Measurements from ENCODE around the gene CARD8. TPM values are rescaled to one million over a fixed set of nuclear protein-coding genes. Genes with fewer than 3 reads are reported as not detected.
A peak's percentile ranks its signal among the peaks of the same experiment; 100 is the strongest.
"Not testable (repeated sequence)": the region's sequence is repeated elsewhere in the genome, so short reads cannot be mapped to it uniquely, and the experiment has no call there.

Gene CARD8
- total RNA-seq, 1 donor from 2014 or later = 110 TPM

DNA sequence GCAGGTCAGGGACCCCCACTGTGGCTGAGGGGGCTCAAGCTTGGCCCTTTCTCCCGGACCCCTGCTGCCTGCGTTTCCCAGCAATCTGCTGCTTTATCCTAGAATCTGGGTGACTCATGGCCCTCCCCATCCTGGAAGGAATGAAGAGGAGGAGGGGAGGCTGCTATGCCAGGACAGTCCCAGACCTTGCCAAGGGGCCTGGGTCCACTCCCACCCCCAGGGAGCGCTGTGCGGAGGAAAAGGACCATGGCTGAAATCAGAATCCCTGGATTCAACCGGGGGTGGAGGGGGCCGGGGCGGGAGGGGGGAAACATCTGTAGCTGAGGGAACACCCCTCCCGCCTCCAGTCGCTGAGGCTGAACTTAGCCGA is 34.7 kb upstream of the CARD8 start:
- Mint-ChIP-seq H3K27me3 (ENCODE audit: low read depth) (no peaks in the 10 kb centered on the region), H3K36me3 (ENCODE audit: low read depth) (no peaks in the 10 kb centered on the region), H3K4me1 (ENCODE audit: low read depth) (peaks cover 3% of the 10 kb centered on the region), H3K9me3 (no peaks in the 10 kb centered on the region), H3K4me3 (ENCODE audit: low read depth) (peak overlapping the region; percentile 76), H3K27ac (no peak overlapping the region)
- DNase-seq (ENCODE audit: low spot score) = no peak
- intact Hi-C loops (cut with micrococcal nuclease) = no loop called here

DNA sequence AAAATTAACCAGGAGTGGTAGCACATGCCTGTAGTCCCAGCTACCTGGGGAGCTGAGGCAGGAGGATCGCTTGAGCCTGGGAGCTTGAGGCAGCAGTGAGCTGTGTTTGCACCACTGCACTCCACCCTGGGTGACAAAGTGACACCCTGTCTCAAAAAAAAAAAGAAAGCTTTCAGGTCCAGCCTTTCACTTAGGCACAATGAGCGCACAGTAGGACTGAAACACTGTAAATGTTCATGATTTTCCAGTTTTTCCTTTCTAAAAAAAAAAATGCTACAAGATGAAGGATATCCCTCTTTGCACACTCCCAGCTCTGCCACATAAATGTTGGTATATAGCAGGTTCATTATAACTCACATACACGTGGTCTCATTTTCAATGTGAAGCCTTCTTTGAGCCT is 32.0 kb upstream of the CARD8 start:
- DNase-seq (ENCODE audit: low spot score) = no peak
- no peaks in the 10 kb centered on the region for H3K27me3 Mint-ChIP-seq (ENCODE audit: low read depth)
- no peak overlapping the region for H3K4me3 Mint-ChIP-seq (ENCODE audit: low read depth)
- intact Hi-C loops (cut with micrococcal nuclease) = no loop called here
- H3K4me1 Mint-ChIP-seq (ENCODE audit: low read depth) = peaks cover 3% of the 10 kb centered on the region
- peaks cover 2% of the 10 kb centered on the region for H3K36me3 Mint-ChIP-seq (ENCODE audit: low read depth)
- H3K27ac Mint-ChIP-seq = no peak overlapping the region
- peaks cover 9% of the 10 kb centered on the region for H3K9me3 Mint-ChIP-seq

GRCh38 chr19:48284896-48285295 is 29.2 kb upstream of the CARD8 start:
- Mint-ChIP-seq H3K4me3 (ENCODE audit: low read depth) (no peak overlapping the region), H3K27ac (no peak overlapping the region), H3K9me3 (peaks cover 9% of the 10 kb centered on the region), H3K36me3 (ENCODE audit: low read depth) (peaks cover 2% of the 10 kb centered on the region), H3K4me1 (ENCODE audit: low read depth) (no peaks in the 10 kb centered on the region), H3K27me3 (ENCODE audit: low read depth) (no peaks in the 10 kb centered on the region)
- intact Hi-C loops (cut with micrococcal nuclease) = no loop called here
- DNase-seq (ENCODE audit: low spot score) = no peak

GRCh38 chr19:48283908-48284307 is 28.2 kb upstream of the CARD8 start:
- intact Hi-C loops (cut with micrococcal nuclease) = no loop called here
- Mint-ChIP-seq H3K27ac (no peak overlapping the region), H3K36me3 (ENCODE audit: low read depth) (peaks cover 2% of the 10 kb centered on the region), H3K4me1 (ENCODE audit: low read depth) (peaks cover 3% of the 10 kb centered on the region), H3K27me3 (ENCODE audit: low read depth) (no peaks in the 10 kb centered on the region), H3K4me3 (ENCODE audit: low read depth) (no peak overlapping the region), H3K9me3 (peaks cover 9% of the 10 kb centered on the region)
- no peak for DNase-seq (ENCODE audit: low spot score)

- H3K4me1 Mint-ChIP-seq (ENCODE audit: low read depth) = peaks cover 3% of the 10 kb centered on the region
- DNase-seq (ENCODE audit: low spot score) = no peak
- peaks cover 2% of the 10 kb centered on the region for H3K36me3 Mint-ChIP-seq (ENCODE audit: low read depth)
- intact Hi-C loops (cut with micrococcal nuclease) = no loop called here
- H3K9me3 Mint-ChIP-seq = peaks cover 9% of the 10 kb centered on the region
- no peaks in the 10 kb centered on the region for H3K27me3 Mint-ChIP-seq (ENCODE audit: low read depth)
- no peak overlapping the region for H3K4me3 Mint-ChIP-seq (ENCODE audit: low read depth)
- H3K27ac Mint-ChIP-seq = no peak overlapping the region
These were observed 24.0 kb upstream of the CARD8 start for GRCh38 chr19:48279747-48280146.

DNA sequence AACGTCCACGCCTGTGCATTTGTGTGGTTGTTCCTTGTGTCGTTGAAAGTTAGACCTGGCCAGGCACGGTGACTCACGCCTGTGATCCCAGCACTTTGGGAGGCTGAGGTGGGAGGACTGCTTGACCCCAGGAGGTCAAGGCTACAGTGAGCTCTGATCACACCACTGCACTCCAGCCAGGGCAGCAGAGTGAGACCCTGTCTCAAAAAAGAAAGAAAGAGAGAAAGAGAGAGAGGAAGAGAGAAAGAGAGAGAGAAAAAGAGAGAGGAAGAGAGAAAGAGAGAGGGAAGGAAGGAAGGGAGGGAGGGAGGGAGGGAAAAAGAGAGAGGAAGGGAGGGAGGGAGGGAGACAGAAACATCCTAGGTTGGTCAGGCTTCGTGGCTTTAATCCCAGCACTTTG is 19.2 kb upstream of the CARD8 start:
- peaks cover 5% of the 10 kb centered on the region for H3K4me1 Mint-ChIP-seq (ENCODE audit: low read depth)
- intact Hi-C loops (cut with micrococcal nuclease) = no loop called here
- no peak overlapping the region for H3K27ac Mint-ChIP-seq
- no peak overlapping the region for H3K4me3 Mint-ChIP-seq (ENCODE audit: low read depth)
- H3K27me3 Mint-ChIP-seq (ENCODE audit: low read depth) = peaks cover 10% of the 10 kb centered on the region
- no peaks in the 10 kb centered on the region for H3K36me3 Mint-ChIP-seq (ENCODE audit: low read depth)
- no peaks in the 10 kb centered on the region for H3K9me3 Mint-ChIP-seq
- no peak for DNase-seq (ENCODE audit: low spot score)

DNA sequence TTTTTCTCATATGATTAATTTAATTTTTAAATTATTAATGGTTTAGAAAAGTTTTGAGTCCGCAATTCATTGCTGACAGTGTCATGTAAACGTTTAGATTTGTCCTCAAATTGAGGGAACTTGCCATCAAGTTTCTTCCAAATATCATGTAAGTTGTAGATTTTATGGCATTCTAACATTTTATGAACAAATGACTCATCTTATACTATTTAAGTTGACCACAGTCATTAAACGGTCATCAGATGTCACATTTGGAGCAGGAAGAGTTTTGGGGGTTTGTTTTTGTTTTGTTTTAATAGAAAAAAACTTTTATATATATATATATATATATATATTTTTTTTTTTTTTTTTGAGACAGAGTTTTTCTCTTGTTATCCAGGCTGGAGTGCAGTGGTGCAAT is 18.5 kb upstream of the CARD8 start:
- intact Hi-C loops (cut with micrococcal nuclease) = no loop called here
- Mint-ChIP-seq H3K4me3 (ENCODE audit: low read depth) (no peak overlapping the region), H3K36me3 (ENCODE audit: low read depth) (no peaks in the 10 kb centered on the region), H3K4me1 (ENCODE audit: low read depth) (peaks cover 4% of the 10 kb centered on the region), H3K27me3 (ENCODE audit: low read depth) (peaks cover 14% of the 10 kb centered on the region), H3K27ac (no peak overlapping the region), H3K9me3 (no peaks in the 10 kb centered on the region)
- DNase-seq (ENCODE audit: low spot score) = no peak

- Mint-ChIP-seq H3K36me3 (ENCODE audit: low read depth) (no peaks in the 10 kb centered on the region), H3K27ac (no peak overlapping the region), H3K4me1 (ENCODE audit: low read depth) (peaks cover 5% of the 10 kb centered on the region), H3K9me3 (no peaks in the 10 kb centered on the region), H3K27me3 (ENCODE audit: low read depth) (peaks cover 16% of the 10 kb centered on the region), H3K4me3 (ENCODE audit: low read depth) (peak overlapping the region; percentile 80)
- intact Hi-C loops (cut with micrococcal nuclease) = no loop called here
- no peak for DNase-seq (ENCODE audit: low spot score)
These were observed 15.9 kb upstream of the CARD8 start for GRCh38 chr19:48271531-48272151.

GRCh38 chr19:48269617-48270026 is 13.9 kb upstream of the CARD8 start:
- Mint-ChIP-seq H3K4me3 (ENCODE audit: low read depth) (peak overlapping the region; percentile 45), H3K27me3 (ENCODE audit: low read depth) (peaks cover 17% of the 10 kb centered on the region)
- not testable (repeated sequence) for H3K27ac Mint-ChIP-seq; H3K9me3 Mint-ChIP-seq; DNase-seq (ENCODE audit: low spot score); H3K4me1 Mint-ChIP-seq (ENCODE audit: low read depth); H3K36me3 Mint-ChIP-seq (ENCODE audit: low read depth)
- intact Hi-C loops (cut with micrococcal nuclease) = loop anchor here (10.0 kb wide), 1 partner anchor 165 kb away; no protein-coding TSS in a partner anchor

DNA sequence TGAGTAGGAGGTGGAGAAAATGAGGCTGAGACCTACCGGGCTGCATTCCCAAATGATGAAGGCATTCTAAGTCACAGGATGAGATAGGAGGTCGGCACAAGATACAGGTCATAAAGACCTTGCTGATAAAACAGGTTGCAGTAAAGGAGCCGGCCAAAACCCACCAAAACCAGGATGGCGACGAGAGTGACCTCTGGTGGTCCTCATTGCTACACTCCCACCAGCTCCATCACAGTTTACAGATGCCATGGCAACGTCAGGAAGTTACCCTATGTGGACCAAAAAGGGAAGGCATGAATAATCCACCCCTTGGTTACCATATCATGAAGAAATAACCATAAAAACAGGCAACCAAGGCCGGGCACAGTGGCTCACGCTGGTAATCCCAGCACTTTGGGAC is 9.6 kb upstream of the CARD8 start:
- intact Hi-C loops (cut with micrococcal nuclease) = loop anchor here (10.0 kb wide), 1 partner anchor 161 kb away; no protein-coding TSS in a partner anchor
- Mint-ChIP-seq H3K27me3 (ENCODE audit: low read depth) (peaks cover 13% of the 10 kb centered on the region), H3K4me1 (ENCODE audit: low read depth) (peaks cover 11% of the 10 kb centered on the region)
- DNase-seq (ENCODE audit: low spot score); H3K36me3 Mint-ChIP-seq (ENCODE audit: low read depth); H3K4me3 Mint-ChIP-seq (ENCODE audit: low read depth); H3K9me3 Mint-ChIP-seq; H3K27ac Mint-ChIP-seq: not testable (repeated sequence)

DNA sequence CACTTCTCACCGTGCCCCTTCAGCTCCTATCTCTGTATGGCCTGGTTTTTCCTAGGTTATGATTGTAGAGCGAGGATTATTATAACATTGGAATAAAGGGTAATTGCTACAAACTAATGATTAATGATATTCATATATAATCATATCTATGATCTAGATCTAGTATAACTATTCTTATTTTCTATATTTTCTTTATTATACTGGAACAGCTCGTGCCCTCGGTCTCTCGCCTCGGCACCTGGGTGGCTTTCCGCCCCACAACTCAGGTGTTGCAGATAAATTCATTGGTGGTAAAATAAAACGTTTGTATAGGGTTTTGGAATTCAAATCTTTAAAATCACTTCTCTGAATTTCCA is 4.6 kb upstream of the CARD8 start:
- not testable (repeated sequence) for DNase-seq (ENCODE audit: low spot score); H3K27me3 Mint-ChIP-seq (ENCODE audit: low read depth); H3K9me3 Mint-ChIP-seq
- Mint-ChIP-seq H3K4me3 (ENCODE audit: low read depth) (peak overlapping the region; percentile 86), H3K36me3 (ENCODE audit: low read depth) (peaks cover 11% of the 10 kb centered on the region), H3K4me1 (ENCODE audit: low read depth) (peaks cover 27% of the 10 kb centered on the region), H3K27ac (peak overlapping the region; percentile 95)
- intact Hi-C loops (cut with micrococcal nuclease) = loop anchor here (1.0 to 10.0 kb wide), 3 partner anchors 12 to 156 kb away; no protein-coding TSS in a partner anchor

DNA sequence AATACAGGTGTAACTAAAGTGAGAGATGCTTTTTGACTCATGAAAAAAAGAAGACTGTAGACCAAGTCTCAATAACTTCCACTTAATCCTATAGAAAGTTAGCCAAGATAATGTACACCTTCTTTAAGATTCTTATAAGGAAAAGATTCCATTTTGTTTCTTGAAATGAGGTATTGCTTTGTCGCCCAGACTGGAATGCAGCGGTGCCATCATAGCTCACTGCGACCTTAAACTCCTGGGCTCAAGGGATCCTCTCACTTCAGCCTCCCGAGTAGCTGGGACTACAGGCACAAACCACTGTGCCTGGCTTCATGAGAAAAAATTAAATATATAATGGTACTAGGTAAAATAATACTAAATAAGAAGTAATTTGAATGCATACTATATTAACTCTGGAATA is 3.3 kb upstream of the CARD8 start:
- Mint-ChIP-seq H3K4me3 (ENCODE audit: low read depth) (peak overlapping the region; percentile 81), H3K36me3 (ENCODE audit: low read depth) (peaks cover 17% of the 10 kb centered on the region), H3K4me1 (ENCODE audit: low read depth) (peaks cover 35% of the 10 kb centered on the region), H3K27ac (peak overlapping the region; percentile 95)
- DNase-seq (ENCODE audit: low spot score); H3K9me3 Mint-ChIP-seq; H3K27me3 Mint-ChIP-seq (ENCODE audit: low read depth): not testable (repeated sequence)
- intact Hi-C loops (cut with micrococcal nuclease) = loop anchor here (5.0 kb wide), 3 partner anchors 63 to 1333 kb away; partner anchors contain the start of genes LIG1, PRR12 and ZSWIM9

DNA sequence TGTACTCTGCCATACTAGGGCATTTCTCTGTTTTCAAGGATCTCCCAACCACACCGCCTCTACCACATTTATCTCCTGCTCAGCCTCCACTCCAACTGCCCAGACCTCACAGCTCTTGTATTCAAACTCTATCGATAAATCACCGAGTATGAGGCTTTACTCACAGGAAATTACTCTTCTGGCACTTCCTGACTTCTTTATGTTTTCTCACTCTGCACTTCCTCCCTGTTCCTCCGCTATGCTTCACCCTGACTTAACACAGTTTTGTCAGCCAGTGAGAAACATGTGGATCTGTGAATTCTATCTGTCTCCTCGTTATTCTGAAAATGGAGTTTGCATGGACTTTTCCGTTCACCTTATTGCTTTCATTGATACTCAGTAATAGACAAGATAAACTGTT is 2.6 kb upstream of the CARD8 start:
- intact Hi-C loops (cut with micrococcal nuclease) = loop anchor here (5.0 kb wide), 3 partner anchors 64 to 1334 kb away; partner anchors contain the start of genes LIG1, PRR12 and ZSWIM9
- peak; percentile 24 for DNase-seq (ENCODE audit: low spot score)
- H3K4me3 Mint-ChIP-seq (ENCODE audit: low read depth) = peak overlapping the region; percentile 81
- peak overlapping the region; percentile 95 for H3K27ac Mint-ChIP-seq
- peaks cover 40% of the 10 kb centered on the region for H3K4me1 Mint-ChIP-seq (ENCODE audit: low read depth)
- peaks cover 21% of the 10 kb centered on the region for H3K36me3 Mint-ChIP-seq (ENCODE audit: low read depth)
- H3K9me3 Mint-ChIP-seq = no peaks in the 10 kb centered on the region
- no peaks in the 10 kb centered on the region for H3K27me3 Mint-ChIP-seq (ENCODE audit: low read depth)
